OCI-LY3 (cell line): ENCODE measurements around the gene SLF1.

Experiments
- CTCF ChIP-seq: fragments of 200-600, 300-600 bp; sonication (generic); IDR thresholded peaks from 2 replicates; pipeline ENCODE4 v1.5.1; 2014; ENCODE audit warnings: antibody characterized with exemption, low read length, low read depth
- EZH2phosphoT487 ChIP-seq: fragments of 200-600 bp; shearing (Covaris generic); IDR thresholded peaks from 2 replicates; pipeline ENCODE4 v1.6.1; 2018; ENCODE audit warnings: antibody characterized with exemption, mixed run types, low read depth

GRCh38 chr5:94618029-94618492 is 408 bp upstream of the SLF1 start:
- TF ChIP-seq EZH2phosphoT487, result no peak
- no peak for TF ChIP-seq CTCF
